ENCODE data around the gene PDE6A. TPM values are rescaled to one million over a fixed set of nuclear protein-coding genes. Genes with fewer than 3 reads are reported as not detected.
"Not testable (repeated sequence)": the region's sequence is repeated elsewhere in the genome, so short reads cannot be mapped to it uniquely, and the experiment has no call there.

The PDE6A gene
- total RNA-seq, 1 donor from 2014 or later: 0.25 TPM

GRCh38 chr5:149881874-149882273, 62.7 kb downstream of the PDE6A start:
- no peaks in the 10 kb centered on the region for H3K36me3 ChIP-seq

DNA sequence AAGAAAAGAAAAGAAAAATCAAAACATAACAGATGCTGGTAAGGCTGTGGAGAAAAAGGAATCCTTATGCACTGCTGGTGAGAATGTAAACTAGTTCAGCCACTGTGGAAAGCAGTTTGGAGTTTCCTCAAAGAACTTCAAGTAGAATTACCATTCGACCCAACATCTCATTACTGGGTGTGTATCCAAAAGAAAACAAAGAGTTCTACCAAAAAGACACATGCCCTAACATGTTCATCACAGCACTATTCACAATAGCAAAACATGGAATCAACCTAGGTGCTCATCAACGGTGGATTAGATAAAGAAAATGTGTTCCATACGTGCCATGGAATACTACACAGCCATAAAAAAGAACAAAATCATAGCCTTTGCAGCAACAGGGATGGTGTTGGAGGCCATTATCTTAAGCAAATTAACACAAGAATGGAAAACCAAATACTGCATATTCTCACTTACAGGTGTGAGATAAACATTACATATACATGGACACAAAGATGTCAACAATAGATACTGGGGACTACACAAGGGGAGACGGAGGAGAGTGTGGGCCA, 63.4 kb downstream of the PDE6A start:
- Histone ChIP-seq H3K27me3 (no peaks in the 10 kb centered on the region), H3K36me3 (no peaks in the 10 kb centered on the region), H3K27ac (no peak overlapping the region), H3K4me3 (no peak overlapping the region), H3K9me3 (no peaks in the 10 kb centered on the region), H3K4me1 (no peaks in the 10 kb centered on the region)
- intact Hi-C loops (cut with DNase I): no loop called here
- no peak for DNase-seq (ENCODE audit: extremely low spot score in 2 of 2)
- TF ChIP-seq POLR2AphosphoS5 (IDR thresholded peaks at IDR 0.05; ENCODE audit: insufficient read depth in 1 of 2, low read depth in 1 of 2) (peak in 1 of 2 donors; percentile 22), POLR2A (IDR thresholded peaks at IDR 0.05) (no peak)

More at GRCh38 chr5:149881874-149882273, 62.7 kb downstream of the PDE6A start:
- no peak for DNase-seq (ENCODE audit: extremely low spot score in 2 of 2)
- Histone ChIP-seq H3K4me1 (no peaks in the 10 kb centered on the region), H3K4me3 (no peak overlapping the region), H3K27me3 (no peaks in the 10 kb centered on the region), H3K27ac (no peak overlapping the region), H3K9me3 (no peaks in the 10 kb centered on the region)
- intact Hi-C loops (cut with DNase I): no loop called here
- no peak for TF ChIP-seq POLR2AphosphoS5 (IDR thresholded peaks at IDR 0.05; ENCODE audit: insufficient read depth in 1 of 2, low read depth in 1 of 2)
- TF ChIP-seq POLR2A (IDR thresholded peaks at IDR 0.05): no peak

DNA sequence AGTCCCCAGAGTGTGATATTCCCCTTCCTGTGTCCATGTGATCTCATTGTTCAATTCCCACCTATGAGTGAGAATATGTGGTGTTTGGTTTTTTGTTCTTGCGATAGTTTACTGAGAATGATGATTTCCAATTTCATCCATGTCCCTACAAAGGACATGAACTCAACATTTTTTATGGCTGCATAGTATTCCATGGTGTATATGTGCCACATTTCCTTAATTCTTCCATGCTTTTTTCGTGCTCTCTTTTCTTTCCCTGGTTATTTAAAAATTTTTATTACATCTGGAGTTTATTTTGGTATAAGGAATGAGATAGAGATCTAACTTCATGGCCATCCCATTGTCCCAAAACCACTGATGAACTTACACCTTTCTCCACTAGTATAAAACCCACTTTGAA, 65.0 kb downstream of the PDE6A start:
- not testable (repeated sequence) for DNase-seq (ENCODE audit: extremely low spot score in 2 of 2)

GRCh38 chr5:149878371-149878770, 66.2 kb downstream of the PDE6A start:
- no peak overlapping the region for H3K27ac ChIP-seq
- intact Hi-C loops (cut with DNase I): no loop called here
- no peaks in the 10 kb centered on the region for H3K4me1 ChIP-seq
- DNase-seq (ENCODE audit: extremely low spot score in 2 of 2): no peak
- no peak overlapping the region for H3K4me3 ChIP-seq
- no peaks in the 10 kb centered on the region for H3K27me3 ChIP-seq
- no peaks in the 10 kb centered on the region for H3K36me3 ChIP-seq
- TF ChIP-seq POLR2A (IDR thresholded peaks at IDR 0.05): no peak
- H3K9me3 ChIP-seq: no peaks in the 10 kb centered on the region

More for the DNA sequence above, 65.0 kb downstream of the PDE6A start:
- H3K4me1 ChIP-seq; H3K27ac ChIP-seq; intact Hi-C loops (cut with DNase I); H3K9me3 ChIP-seq; H3K4me3 ChIP-seq; H3K27me3 ChIP-seq; H3K36me3 ChIP-seq: not testable (repeated sequence)

- Histone ChIP-seq H3K9me3 (no peaks in the 10 kb centered on the region), H3K27ac (no peak overlapping the region), H3K27me3 (no peaks in the 10 kb centered on the region), H3K4me3 (no peak overlapping the region), H3K36me3 (no peaks in the 10 kb centered on the region), H3K4me1 (peaks cover 5% of the 10 kb centered on the region)
- intact Hi-C loops (cut with DNase I): no loop called here
- TF ChIP-seq POLR2A (IDR thresholded peaks at IDR 0.05) (no peak), POLR2AphosphoS5 (IDR thresholded peaks at IDR 0.05; ENCODE audit: insufficient read depth in 1 of 2, low read depth in 1 of 2) (no peak)
- TF ChIP-seq, protein P1, sequence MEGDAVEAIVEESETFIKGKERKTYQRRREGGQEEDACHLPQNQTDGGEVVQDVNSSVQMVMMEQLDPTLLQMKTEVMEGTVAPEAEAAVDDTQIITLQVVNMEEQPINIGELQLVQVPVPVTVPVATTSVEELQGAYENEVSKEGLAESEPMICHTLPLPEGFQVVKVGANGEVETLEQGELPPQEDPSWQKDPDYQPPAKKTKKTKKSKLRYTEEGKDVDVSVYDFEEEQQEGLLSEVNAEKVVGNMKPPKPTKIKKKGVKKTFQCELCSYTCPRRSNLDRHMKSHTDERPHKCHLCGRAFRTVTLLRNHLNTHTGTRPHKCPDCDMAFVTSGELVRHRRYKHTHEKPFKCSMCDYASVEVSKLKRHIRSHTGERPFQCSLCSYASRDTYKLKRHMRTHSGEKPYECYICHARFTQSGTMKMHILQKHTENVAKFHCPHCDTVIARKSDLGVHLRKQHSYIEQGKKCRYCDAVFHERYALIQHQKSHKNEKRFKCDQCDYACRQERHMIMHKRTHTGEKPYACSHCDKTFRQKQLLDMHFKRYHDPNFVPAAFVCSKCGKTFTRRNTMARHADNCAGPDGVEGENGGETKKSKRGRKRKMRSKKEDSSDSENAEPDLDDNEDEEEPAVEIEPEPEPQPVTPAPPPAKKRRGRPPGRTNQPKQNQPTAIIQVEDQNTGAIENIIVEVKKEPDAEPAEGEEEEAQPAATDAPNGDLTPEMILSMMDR (IDR thresholded peaks at IDR 0.05): no peak
- no peak for DNase-seq (ENCODE audit: extremely low spot score in 2 of 2)
Observed at GRCh38 chr5:149873896-149874295, 70.7 kb downstream of the PDE6A start.

DNA sequence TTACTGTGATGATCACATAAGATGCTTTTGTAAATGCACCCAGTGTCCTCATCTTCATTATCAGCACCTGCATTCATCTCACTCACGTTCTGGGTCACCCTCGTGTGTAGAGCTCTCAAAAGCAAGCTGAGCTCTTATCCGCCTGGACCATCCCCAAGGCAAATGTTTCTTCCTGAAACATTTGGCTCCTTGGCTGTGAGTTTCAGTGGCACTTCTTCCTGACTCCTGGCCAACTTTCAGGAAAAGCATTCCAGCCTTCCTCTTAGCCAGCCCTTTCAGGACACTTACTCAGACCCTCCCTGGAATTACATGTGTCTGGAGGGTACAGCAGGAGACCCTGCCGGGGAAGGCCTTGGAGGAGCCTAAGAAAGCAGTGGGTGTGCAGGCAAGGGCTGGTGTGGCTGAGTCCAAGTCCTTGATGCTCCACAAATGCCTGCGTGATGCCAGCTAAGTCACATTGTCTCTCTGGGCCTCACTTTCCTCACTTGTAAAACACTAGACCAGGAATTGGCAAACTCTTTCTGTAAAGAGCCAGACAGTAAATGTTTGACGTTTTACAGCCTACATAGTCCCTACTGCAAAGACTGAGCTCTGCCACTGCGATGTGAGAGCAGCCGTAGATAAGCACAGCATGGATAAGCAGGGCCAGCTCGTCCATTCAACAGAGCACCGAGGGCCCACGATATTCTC, 72.1 kb downstream of the PDE6A start:
- Histone ChIP-seq H3K4me1 (peaks cover 5% of the 10 kb centered on the region), H3K36me3 (no peaks in the 10 kb centered on the region), H3K4me3 (no peak overlapping the region), H3K27me3 (no peaks in the 10 kb centered on the region), H3K9me3 (no peaks in the 10 kb centered on the region), H3K27ac (no peak overlapping the region)
- no peak for TF ChIP-seq POLR2AphosphoS5 (IDR thresholded peaks at IDR 0.05; ENCODE audit: insufficient read depth in 1 of 2, low read depth in 1 of 2)
- TF ChIP-seq, protein P1 (IDR thresholded peaks at IDR 0.05): no peak
- intact Hi-C loops (cut with DNase I): no loop called here
- DNase-seq (ENCODE audit: extremely low spot score in 2 of 2): no peak

GRCh38 chr5:149871471-149871870, 73.1 kb downstream of the PDE6A start:
- H3K4me3 ChIP-seq: no peak overlapping the region
- TF ChIP-seq POLR2AphosphoS5 (IDR thresholded peaks at IDR 0.05; ENCODE audit: insufficient read depth in 1 of 2, low read depth in 1 of 2) (no peak), POLR2A (IDR thresholded peaks at IDR 0.05) (no peak)
- TF ChIP-seq, protein P1 (IDR thresholded peaks at IDR 0.05): no peak

More at GRCh38 chr5:149871471-149871870, 73.1 kb downstream of the PDE6A start:
- Histone ChIP-seq H3K27ac (no peak overlapping the region), H3K9me3 (no peaks in the 10 kb centered on the region), H3K36me3 (no peaks in the 10 kb centered on the region), H3K4me1 (peaks cover 5% of the 10 kb centered on the region), H3K27me3 (no peaks in the 10 kb centered on the region)
- intact Hi-C loops (cut with DNase I): no loop called here
- DNase-seq (ENCODE audit: extremely low spot score in 2 of 2): no peak
